GM19239 (cell line): ENCODE data around the gene PCDHA13.
"Not testable (repeated sequence)": the region's sequence is repeated elsewhere in the genome, so short reads cannot be mapped to it uniquely, and the experiment has no call there.

Experiments used
- DNase-seq: peaks from one replicate; pipeline ENCODE4 v3.0.0; 2011; ENCODE audit warnings: low spot score; ENCODE audit not compliant: insufficient read length
- FAIRE-seq: peaks from 2 replicates; lab custom pipeline; 2011; peaks lifted over from hg19 to GRCh38; lab: Jason Lieb, UNC

Gene PCDHA13, protein sequence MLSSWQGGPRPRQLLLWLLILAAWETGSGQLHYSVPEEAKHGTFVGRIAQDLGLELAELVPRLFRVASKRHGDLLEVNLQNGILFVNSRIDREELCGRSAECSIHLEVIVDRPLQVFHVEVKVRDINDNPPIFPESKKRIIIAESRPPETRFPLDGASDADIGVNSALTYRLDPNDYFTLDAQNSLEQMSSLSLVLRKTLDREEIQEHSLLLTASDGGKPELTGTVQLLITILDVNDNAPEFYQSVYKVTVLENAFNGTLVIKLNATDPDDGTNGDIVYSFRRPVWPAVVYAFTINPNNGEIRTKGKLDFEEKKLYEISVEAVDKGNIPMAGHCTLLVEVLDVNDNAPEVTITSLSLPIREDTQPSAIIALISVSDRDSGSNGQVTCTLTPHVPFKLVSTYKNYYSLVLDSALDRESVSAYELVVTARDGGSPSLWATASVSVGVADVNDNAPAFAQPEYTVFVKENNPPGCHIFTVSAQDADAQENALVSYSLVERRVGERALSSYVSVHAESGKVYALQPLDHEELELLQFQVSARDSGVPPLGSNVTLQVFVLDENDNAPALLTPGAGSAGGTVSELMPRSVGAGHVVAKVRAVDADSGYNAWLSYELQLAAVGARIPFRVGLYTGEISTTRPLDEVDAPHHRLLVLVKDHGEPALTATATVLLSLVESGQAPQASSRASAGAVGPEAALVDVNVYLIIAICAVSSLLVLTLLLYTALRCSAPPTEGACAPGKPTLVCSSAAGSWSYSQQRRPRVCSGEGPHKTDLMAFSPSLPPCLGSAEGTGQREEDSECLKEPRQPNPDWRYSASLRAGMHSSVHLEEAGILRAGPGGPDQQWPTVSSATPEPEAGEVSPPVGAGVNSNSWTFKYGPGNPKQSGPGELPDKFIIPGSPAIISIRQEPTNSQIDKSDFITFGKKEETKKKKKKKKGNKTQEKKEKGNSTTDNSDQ

DNA sequence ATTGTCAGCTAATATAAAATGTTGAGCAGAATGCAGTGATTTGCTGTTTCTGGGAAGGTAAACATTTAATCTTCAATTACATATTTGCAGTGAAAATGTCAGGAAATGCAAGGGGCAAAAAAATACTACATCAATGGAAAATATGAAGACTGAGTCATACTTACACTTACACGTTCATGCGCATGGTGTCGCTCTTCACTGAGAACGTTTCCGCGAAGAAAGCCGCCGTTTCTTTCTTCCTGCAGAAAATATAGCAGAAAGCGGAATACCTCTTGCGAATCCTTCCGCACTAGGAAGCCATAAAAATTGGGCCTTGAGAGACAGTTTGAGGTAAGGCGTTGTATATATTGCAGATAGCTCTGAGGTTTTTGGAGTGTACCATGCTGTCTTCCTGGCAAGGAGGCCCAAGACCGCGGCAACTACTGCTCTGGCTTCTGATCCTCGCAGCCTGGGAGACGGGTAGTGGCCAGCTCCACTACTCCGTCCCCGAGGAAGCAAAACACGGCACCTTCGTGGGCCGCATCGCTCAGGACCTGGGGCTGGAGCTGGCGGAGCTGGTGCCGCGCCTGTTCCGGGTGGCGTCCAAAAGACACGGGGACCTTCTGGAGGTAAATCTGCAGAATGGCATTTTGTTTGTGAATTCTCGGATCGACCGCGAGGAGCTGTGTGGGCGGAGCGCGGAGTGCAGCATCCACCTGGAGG lies at the start of gene PCDHA13:
Gene PCDHA13, plus strand, starts transcription at position 236 of the 702 bp plus-strand sequence. Its CDS starts 145 bp downstream, at position 381.
- FAIRE-seq (no peak), DNase-seq (no peak)

DNA sequence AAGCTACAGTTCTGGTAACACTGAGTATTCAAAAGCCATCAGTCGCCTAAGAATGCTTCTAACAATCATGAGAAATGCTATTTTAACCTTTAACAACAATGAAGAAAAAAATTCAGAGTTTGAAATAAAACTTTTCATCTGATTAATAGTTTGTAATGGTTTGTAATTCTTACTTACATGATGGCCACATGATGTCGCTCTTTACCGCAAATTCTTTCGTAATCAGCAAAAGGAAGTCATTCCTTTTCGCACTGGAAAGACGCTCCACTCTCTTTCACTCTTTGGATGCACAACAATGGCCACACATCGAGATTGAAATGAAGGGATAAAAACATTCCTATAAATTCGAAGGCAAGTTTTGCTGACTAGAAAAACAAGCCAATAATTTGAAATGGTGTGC lies 47.9 kb upstream of the PCDHA13 start, which contains the start of gene PCDHA7:
Gene PCDHA7, plus strand, starts transcription at position 277 of the 400 bp plus-strand sequence. Its CDS starts 115 bp downstream, at position 392.
- no peak for FAIRE-seq
- DNase-seq = no peak

DNA sequence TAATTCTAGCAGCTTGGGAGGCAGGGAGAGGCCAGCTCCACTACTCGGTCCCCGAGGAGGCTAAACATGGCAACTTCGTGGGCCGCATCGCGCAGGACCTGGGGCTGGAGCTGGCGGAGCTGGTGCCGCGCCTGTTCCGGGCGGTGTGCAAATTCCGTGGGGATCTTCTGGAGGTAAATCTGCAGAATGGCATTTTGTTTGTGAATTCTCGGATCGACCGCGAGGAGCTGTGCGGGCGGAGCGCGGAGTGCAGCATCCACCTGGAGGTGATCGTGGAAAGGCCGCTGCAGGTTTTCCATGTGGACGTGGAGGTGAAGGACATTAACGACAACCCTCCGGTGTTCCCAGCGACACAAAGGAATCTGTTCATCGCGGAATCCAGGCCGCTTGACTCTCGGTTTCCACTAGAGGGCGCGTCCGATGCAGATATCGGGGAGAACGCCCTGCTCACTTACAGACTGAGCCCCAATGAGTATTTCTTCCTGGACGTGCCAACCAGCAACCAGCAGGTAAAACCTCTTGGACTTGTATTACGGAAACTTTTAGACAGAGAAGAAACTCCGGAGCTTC lies 47.4 kb upstream of the PCDHA13 start:
- not testable (repeated sequence) for DNase-seq, FAIRE-seq

DNA sequence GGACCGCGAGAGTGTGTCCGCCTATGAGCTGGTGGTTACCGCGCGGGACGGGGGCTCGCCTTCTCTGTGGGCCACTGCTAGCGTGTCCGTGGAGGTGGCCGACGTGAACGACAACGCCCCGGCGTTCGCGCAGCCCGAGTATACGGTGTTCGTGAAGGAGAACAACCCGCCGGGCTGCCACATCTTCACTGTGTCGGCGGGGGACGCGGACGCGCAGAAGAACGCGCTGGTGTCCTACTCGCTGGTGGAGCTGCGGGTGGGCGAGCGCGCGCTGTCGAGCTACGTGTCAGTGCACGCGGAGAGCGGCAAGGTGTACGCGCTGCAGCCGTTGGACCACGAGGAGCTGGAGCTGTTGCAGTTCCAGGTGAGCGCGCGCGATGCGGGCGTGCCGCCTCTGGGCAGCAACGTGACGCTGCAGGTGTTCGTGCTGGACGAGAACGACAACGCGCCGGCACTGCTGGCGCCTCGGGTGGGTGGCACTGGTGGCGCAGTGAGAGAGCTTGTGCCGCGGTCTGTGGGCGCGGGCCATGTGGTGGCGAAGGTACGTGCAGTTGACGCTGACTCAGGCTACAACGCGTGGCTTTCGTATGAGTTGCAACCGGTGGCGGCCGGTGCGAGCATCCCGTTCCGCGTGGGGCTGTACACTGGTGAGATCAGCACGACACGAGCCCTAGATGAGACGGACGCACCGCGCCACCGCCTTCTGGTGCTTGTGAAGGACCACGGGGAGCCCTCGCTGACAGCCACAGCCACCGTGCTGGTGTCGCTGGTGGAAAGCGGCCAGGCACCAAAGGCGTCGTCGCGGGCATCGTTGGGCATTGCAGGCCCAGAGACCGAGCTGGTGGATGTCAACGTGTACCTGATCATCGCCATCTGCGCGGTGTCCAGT lies 46.1 kb upstream of the PCDHA13 start:
- no peak for FAIRE-seq

DNA sequence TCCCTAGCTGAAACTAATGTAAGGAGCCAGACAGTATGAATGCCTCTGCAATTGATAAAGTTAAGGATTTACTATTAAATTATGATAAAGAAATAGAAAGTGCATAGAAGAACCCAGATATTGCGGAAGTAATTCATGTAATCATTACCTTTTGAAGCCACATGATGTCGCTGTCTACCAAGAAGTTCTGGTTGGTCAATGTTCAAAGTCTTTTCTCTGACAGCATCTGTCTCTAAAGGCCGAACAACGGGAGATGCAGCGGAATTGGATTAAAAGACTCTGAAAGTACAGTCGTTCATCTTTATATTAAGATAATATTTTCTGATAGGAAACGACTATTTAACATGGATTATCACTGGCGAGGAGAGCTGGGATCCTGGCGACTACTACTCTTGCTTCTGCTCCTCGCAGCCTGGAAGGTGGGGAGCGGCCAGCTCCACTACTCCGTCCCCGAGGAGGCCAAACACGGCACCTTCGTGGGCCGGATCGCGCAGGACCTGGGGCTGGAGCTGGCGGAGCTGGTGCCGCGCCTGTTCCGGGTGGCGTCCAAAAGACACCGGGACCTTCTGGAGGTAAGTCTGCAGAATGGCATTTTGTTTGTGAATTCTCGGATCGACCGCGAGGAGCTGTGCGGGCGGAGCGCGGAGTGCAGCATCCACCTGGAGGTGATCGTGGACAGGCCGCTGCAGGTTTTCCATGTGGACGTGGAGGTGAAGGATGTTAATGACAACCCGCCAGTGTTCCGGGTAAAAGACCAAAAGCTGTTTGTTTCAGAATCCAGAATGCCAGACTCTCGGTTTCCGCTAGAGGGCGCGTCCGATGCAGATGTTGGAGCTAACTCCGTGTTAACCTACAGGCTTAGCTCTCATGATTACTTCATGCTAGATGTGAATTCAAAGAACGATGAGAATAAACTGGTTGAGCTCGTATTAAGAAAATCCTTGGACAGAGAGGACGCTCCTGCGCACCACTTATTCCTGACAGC lies 40.7 kb upstream of the PCDHA13 start, which contains the start of gene PCDHA8:
Gene PCDHA8, plus strand, starts transcription at position 210 of the 985 bp plus-strand sequence. Its CDS starts 135 bp downstream, at position 345.
- FAIRE-seq (no peak), DNase-seq (no peak)

More for the DNA sequence above, 46.1 kb upstream of the PCDHA13 start:
- no peak for DNase-seq

DNA sequence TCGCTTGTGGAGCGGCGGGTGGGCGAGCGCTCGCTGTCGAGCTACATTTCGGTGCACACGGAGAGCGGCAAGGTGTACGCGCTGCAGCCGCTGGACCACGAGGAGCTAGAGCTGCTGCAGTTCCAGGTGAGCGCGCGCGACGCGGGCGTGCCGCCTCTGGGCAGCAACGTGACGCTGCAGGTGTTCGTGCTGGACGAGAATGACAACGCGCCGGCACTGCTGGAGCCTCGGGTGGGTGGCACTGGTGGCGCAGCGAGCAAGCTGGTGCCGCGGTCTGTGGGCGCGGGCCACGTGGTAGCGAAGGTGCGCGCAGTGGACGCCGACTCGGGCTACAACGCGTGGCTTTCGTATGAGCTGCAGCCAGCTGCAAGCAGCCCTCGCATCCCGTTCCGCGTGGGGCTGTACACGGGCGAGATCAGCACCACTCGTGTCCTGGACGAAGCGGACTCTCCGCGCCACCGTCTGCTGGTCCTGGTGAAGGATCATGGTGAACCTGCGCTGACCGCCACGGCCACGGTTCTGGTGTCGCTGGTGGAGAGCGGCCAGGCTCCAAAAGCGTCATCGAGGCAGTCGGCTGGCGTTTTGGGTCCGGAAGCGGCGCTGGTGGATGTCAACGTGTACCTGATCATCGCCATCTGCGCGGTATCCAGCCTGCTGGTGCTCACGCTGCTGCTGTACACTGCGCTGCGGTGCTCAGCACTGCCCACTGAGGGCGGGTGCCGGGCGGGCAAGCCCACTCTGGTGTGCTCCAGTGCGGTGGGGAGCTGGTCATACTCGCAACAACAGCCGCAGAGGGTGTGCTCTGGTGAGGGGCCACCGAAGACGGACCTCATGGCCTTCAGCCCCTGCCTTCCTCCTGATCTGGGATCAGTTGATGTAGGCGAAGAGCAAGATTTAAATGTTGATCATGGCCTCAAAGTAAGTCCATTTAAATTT lies 38.9 kb upstream of the PCDHA13 start:
- FAIRE-seq = no peak
- DNase-seq = no peak

DNA sequence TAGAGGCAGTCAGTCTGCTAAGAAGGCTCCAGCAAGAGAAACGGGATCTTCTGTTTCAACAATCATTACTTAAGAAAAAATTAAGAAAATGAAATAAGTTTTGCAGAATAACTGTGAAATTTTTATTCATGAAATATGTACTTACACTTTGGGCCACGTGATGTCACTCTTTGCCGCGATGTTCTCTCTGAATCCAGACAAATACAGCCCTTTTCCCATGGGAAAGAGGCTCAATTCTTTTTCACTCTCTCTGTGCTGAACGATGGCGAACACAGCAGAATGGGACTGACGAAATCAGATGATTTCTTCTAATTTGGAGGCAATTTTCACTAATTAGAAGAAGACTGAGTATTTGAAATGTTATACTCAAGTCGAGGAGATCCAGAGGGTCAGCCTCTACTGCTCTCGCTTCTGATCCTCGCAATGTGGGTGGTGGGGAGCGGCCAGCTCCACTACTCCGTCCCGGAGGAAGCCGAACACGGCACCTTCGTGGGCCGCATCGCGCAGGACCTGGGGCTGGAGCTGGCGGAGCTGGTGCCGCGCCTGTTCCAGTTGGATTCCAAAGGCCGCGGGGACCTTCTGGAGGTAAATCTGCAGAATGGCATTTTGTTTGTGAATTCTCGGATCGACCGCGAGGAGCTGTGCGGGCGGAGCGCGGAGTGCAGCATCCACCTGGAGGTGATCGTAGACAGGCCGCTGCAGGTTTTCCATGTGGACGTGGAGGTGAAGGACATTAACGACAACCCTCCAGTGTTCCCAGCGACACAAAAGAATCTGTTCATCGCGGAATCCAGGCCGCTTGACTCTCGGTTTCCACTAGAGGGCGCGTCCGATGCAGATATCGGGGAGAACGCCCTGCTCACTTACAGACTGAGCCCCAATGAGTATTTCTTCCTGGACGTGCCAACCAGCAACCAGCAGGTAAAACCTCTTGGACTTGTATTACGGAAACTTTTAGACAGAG lies 33.5 kb upstream of the PCDHA13 start, which contains the start of gene PCDHA9:
Gene PCDHA9, plus strand, starts transcription at position 244 of the 964 bp plus-strand sequence. Its CDS starts 114 bp downstream, at position 358.
- FAIRE-seq, DNase-seq: not testable (repeated sequence)

DNA sequence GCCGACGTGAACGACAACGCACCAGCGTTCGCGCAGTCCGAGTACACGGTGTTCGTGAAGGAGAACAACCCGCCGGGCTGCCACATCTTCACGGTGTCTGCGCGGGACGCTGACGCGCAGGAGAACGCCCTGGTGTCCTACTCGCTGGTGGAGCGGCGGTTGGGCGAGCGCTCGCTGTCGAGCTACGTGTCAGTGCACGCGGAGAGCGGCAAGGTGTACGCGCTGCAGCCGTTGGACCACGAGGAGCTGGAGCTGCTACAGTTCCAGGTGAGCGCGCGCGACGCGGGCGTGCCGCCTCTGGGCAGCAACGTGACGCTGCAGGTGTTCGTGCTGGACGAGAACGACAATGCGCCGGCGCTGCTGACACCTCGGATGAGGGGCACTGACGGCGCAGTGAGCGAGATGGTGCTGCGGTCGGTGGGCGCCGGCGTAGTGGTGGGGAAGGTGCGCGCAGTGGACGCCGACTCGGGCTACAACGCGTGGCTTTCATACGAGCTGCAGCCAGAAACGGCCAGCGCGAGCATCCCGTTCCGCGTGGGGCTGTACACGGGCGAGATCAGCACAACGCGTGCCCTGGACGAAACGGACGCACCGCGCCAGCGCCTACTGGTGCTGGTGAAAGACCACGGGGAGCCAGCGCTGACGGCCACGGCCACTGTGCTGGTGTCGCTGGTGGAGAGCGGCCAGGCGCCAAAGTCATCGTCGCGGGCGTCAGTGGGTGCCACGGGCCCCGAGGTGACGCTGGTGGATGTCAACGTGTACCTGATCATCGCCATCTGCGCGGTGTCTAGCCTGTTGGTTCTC lies 31.9 kb upstream of the PCDHA13 start:
- DNase-seq = not testable (repeated sequence)

DNA sequence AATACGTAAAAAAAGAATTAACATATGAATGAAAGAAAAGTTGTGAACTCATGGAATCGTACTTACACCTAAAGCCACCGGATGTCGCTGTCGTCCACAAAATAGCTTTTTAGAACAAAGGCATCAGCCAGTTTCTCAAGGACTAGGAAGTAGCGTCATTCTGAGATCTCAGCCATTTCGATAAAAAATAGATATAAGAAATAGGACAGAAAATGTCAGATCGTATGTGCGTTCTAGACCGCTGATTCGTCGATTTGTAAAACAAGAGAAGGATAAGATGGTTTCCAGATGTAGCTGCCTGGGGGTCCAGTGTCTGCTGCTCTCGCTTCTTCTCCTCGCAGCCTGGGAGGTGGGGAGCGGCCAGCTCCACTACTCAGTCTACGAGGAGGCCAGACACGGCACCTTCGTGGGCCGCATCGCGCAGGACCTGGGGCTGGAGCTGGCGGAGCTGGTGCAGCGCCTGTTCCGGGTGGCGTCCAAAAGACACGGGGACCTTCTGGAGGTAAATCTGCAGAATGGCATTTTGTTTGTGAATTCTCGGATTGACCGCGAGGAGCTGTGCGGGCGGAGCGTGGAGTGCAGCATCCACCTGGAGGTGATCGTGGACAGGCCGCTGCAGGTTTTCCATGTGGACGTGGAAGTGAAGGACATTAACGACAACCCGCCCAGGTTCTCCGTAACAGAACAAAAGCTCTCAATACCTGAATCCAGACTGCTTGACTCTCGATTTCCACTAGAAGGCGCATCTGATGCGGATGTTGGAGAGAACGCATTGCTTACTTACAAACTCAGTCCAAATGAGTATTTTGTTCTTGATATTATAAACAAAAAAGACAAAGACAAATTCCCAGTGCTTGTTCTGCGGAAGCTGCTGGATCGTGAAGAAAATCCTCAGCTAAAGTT lies 25.9 kb upstream of the PCDHA13 start, which contains the start of gene PCDHA10:
Gene PCDHA10, plus strand, starts transcription at position 126 of the 903 bp plus-strand sequence. Its CDS starts 152 bp downstream, at position 278.
- FAIRE-seq (no peak), DNase-seq (no peak)

More for the DNA sequence above, 31.9 kb upstream of the PCDHA13 start:
- not testable (repeated sequence) for FAIRE-seq

DNA sequence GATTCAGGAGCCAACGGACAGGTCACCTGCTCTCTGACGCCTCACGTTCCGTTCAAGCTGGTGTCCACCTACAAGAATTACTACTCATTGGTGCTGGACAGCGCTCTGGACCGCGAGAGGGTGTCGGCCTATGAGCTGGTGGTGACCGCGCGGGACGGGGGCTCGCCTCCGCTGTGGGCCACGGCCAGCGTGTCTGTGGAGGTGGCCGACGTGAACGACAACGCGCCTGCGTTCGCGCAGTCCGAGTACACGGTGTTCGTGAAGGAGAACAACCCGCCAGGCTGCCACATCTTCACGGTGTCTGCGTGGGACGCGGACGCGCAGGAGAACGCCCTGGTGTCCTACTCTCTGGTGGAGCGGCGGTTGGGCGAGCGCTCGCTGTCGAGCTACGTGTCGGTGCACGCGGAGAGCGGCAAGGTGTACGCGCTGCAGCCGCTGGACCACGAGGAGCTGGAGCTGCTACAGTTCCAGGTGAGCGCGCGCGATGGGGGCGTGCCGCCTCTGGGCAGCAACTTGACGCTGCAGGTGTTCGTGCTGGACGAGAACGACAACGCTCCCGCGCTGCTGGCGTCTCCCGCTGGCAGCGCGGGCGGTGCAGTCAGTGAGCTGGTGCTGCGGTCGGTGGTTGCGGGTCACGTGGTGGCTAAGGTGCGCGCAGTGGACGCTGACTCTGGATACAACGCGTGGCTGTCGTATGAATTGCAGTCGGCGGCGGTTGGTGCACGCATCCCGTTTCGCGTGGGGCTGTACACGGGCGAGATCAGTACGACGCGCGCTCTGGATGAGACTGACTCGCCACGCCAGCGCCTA lies 24.5 kb upstream of the PCDHA13 start:
- DNase-seq = no peak
- FAIRE-seq = no peak

DNA sequence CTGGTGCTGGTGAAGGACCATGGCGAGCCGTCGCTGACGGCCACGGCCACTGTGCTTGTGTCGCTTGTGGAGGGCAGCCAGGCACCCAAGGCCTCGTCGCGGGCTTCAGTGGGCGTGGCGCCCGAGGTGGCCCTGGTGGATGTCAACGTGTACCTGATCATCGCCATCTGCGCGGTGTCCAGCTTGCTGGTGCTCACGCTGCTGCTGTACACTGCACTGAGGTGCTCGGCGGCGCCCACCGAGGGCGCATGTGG lies 24.0 kb upstream of the PCDHA13 start:
- FAIRE-seq (no peak), DNase-seq (no peak)

DNA sequence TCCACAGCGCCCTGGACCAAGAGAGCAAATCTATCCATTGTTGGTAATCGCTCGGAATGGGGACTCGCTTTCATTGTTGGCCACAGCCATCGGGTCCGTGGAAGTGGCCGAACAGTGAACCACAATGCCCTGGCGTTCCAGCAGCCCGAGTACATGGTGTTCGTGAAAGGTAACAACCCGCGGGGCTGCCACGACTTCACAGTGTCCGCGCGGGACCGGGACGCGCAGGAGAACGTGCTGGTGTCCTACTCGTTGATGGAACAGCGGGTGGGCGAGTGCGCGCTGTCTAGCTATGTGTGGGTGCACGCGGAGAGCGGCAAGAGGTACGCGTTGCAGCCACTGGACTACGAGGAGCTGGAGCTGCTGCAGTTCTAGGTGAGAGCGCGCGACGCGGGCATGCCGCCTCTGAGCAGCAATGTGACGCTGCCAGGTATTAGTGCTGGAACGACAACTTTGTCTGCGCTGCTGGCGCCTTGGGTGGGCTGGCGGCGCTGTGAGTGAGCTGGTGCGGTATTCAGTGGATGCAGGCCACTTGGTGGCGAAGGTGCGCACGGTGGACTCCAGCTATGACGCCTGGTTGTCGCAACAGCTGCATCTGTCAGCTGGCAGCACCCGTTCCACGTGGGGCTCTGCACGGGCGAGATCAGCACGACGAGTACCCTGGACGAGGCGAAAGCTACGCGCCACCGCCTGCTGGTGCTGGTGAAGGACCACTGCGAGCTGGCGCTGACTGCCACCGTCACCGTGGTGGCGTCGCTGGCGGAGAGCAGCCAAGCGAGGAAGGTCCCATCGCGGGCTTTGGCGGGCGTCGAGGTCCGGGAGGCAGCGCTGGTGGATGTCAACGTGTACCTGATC lies 19.3 kb upstream of the PCDHA13 start:
- no peak for FAIRE-seq
- no peak for DNase-seq
